WTC11 (cell line): Measurements from ENCODE around the gene SNX24. TPM values are rescaled to one million over a fixed set of nuclear protein-coding genes. Genes with fewer than 3 reads are reported as not detected.

Experiments
- ATAC-seq: fragments of 200-7000 bp; cut with Tn5 transposase; 2 replicates; pipeline ENCODE4 v1.10.0; 2021; ENCODE audit warnings: mild to moderate bottlenecking, moderate library complexity
- CTCF ChIA-PET: fragments of 300-600 bp; sonication (Branson Sonifier 250); formaldehyde crosslinking; loops from one replicate; lab custom pipeline; 2021; ENCODE audit warnings: antibody characterized with exemption; lab: Charles Lee
- POLR2A ChIA-PET: fragments of 350-600 bp; sonication (Branson Sonifier 250); formaldehyde crosslinking; loops from one replicate; lab custom pipeline; 2021; ENCODE audit warnings: antibody characterized with exemption; lab: Charles Lee
- DNase-seq: peaks from one replicate; pipeline ENCODE4 v3.0.0; 2021; ENCODE audit warnings: low spot score
- H3K27ac Mint-ChIP-seq: 2 replicates; pipeline ENCODE4 v1.8.0; 2021; ENCODE audit warnings: mixed read lengths
- H3K27me3 Mint-ChIP-seq: 2 replicates; pipeline ENCODE4 v1.8.0; 2021; ENCODE audit warnings: low read depth, mild to moderate bottlenecking, moderate library complexity, mixed read lengths
- H3K36me3 Mint-ChIP-seq: 2 replicates; pipeline ENCODE4 v1.8.0; 2021; ENCODE audit warnings: mixed read lengths
- H3K4me1 Mint-ChIP-seq: 2 replicates; pipeline ENCODE4 v1.8.0; 2022; ENCODE audit warnings: mixed read lengths
- H3K4me3 Mint-ChIP-seq: 2 replicates; pipeline ENCODE4 v1.8.0; 2021; ENCODE audit warnings: mild to moderate bottlenecking, moderate library complexity, mixed read lengths
- H3K9me3 Mint-ChIP-seq: 2 replicates; pipeline ENCODE4 v1.8.0; 2021; ENCODE audit warnings: mixed read lengths
- ELF4 ChIP-seq: sonication (generic); formaldehyde crosslinking; IDR thresholded peaks from 2 replicates; pipeline ENCODE4 v1.8.1; 2022; ENCODE audit warnings: low read depth, mild to moderate bottlenecking, moderate library complexity, missing genetic modification reagents
- ESRRA ChIP-seq: sonication (generic); formaldehyde crosslinking; IDR thresholded peaks from 2 replicates; pipeline ENCODE4 v1.8.1; 2022; ENCODE audit warnings: mild to moderate bottlenecking, missing genetic modification reagents, borderline replicate concordance
- GTF2I ChIP-seq: fragments of 250-450 bp; sonication (Bioruptor Pico); conservative IDR thresholded peaks from 2 replicates; pipeline ENCODE4 v1.4.0; 2021; ENCODE audit warnings: mild to moderate bottlenecking
- JUN ChIP-seq: sonication (generic); formaldehyde crosslinking; IDR thresholded peaks from 2 replicates; pipeline ENCODE4 v1.8.0; 2023; ENCODE audit warnings: mild to moderate bottlenecking, missing genetic modification reagents
- NR1H2 ChIP-seq: sonication (generic); formaldehyde crosslinking; IDR thresholded peaks from 2 replicates; pipeline ENCODE4 v1.9.0; 2021; ENCODE audit warnings: mild to moderate bottlenecking, moderate library complexity, missing genetic modification reagents
- NR3C1 ChIP-seq: sonication (generic); formaldehyde crosslinking; conservative IDR thresholded peaks from 2 replicates; pipeline ENCODE4 v1.8.1; 2023; ENCODE audit warnings: low read depth, mild to moderate bottlenecking, missing genetic modification reagents
- SP1 ChIP-seq: sonication (generic); formaldehyde crosslinking; conservative IDR thresholded peaks from 2 replicates; pipeline ENCODE4 v1.8.1; 2022; ENCODE audit warnings: missing genetic modification reagents
- TEAD1 ChIP-seq: sonication (generic); formaldehyde crosslinking; IDR thresholded peaks from 2 replicates; pipeline ENCODE4 v1.8.0; 2022; ENCODE audit warnings: mild to moderate bottlenecking, missing genetic modification reagents
- TP53 ChIP-seq: sonication (generic); formaldehyde crosslinking; IDR thresholded peaks from 2 replicates; pipeline ENCODE4 v1.8.1; 2023; ENCODE audit warnings: mild to moderate bottlenecking, missing genetic modification reagents
- ZBTB21 ChIP-seq: sonication (generic); formaldehyde crosslinking; IDR thresholded peaks from 2 replicates; pipeline ENCODE4 v1.8.1; 2023; ENCODE audit warnings: mild to moderate bottlenecking, missing genetic modification reagents, borderline replicate concordance
- ZNF121 ChIP-seq: sonication (generic); formaldehyde crosslinking; IDR thresholded peaks from 2 replicates; pipeline ENCODE4 v1.8.0; 2023; ENCODE audit warnings: missing genetic modification reagents
- ZNF317 ChIP-seq: sonication (generic); formaldehyde crosslinking; IDR thresholded peaks from 2 replicates; pipeline ENCODE4 v1.8.1; 2023; ENCODE audit warnings: low read depth, mild to moderate bottlenecking, moderate library complexity, missing genetic modification reagents, borderline replicate concordance
- ZNF396 ChIP-seq: fragments of 250-450 bp; sonication (Bioruptor Pico); IDR thresholded peaks from 2 replicates; pipeline ENCODE4 v1.8.0; 2021; ENCODE audit warnings: mild to moderate bottlenecking, moderate library complexity, borderline replicate concordance
- ZNF416 ChIP-seq: fragments of 250-450 bp; sonication (Bioruptor Pico); IDR thresholded peaks from 2 replicates; pipeline ENCODE4 v1.9.0; 2021; ENCODE audit warnings: mild to moderate bottlenecking, inconsistent platforms
- total RNA-seq: library from RNA; stranded (reverse); gene quantifications from 3 replicates; pipeline ENCODE4 v1.2.3, GENCODE V29; 2021
- TF ChIP-seq, protein P1 (sequence below): sonication (generic); formaldehyde crosslinking; IDR thresholded peaks from 2 replicates; pipeline ENCODE4 v1.8.1; 2023; ENCODE audit warnings: mild to moderate bottlenecking, missing genetic modification reagents
- TF ChIP-seq, protein P2 (sequence below): sonication (generic); formaldehyde crosslinking; IDR thresholded peaks from 2 replicates; pipeline ENCODE4 v1.8.1; 2023; ENCODE audit warnings: mild to moderate bottlenecking, moderate library complexity, missing genetic modification reagents
- TF ChIP-seq, protein P3 (sequence below): sonication (generic); formaldehyde crosslinking; IDR thresholded peaks from 2 replicates; pipeline ENCODE4 v1.8.0; 2023; ENCODE audit warnings: missing genetic modification reagents, mild to moderate bottlenecking, borderline replicate concordance
- TF ChIP-seq, protein P4 (sequence below): fragments of 250-450 bp; sonication (Bioruptor Pico); IDR thresholded peaks from 2 replicates; pipeline ENCODE4 v1.8.0; 2021; ENCODE audit warnings: mild to moderate bottlenecking
- TF ChIP-seq, protein P5 (sequence below): sonication (generic); formaldehyde crosslinking; IDR thresholded peaks from 2 replicates; pipeline ENCODE4 v1.8.0; 2022; ENCODE audit warnings: mild to moderate bottlenecking, missing genetic modification reagents
- TF ChIP-seq, protein P6 (sequence below): sonication (generic); formaldehyde crosslinking; IDR thresholded peaks from 2 replicates; pipeline ENCODE4 v1.8.0; 2023; ENCODE audit warnings: missing genetic modification reagents
- TF ChIP-seq, protein P7 (sequence below): sonication (generic); formaldehyde crosslinking; IDR thresholded peaks from 2 replicates; pipeline ENCODE4 v1.8.1; 2022; ENCODE audit warnings: missing genetic modification reagents, borderline replicate concordance
- TF ChIP-seq, protein P8 (sequence below): sonication (generic); formaldehyde crosslinking; IDR thresholded peaks from 2 replicates; pipeline ENCODE4 v1.8.0; 2022; ENCODE audit warnings: mild to moderate bottlenecking, missing genetic modification reagents

Gene SNX24
- total RNA-seq, 1 experiment from 2014 or later: 15.5 TPM

DNA sequence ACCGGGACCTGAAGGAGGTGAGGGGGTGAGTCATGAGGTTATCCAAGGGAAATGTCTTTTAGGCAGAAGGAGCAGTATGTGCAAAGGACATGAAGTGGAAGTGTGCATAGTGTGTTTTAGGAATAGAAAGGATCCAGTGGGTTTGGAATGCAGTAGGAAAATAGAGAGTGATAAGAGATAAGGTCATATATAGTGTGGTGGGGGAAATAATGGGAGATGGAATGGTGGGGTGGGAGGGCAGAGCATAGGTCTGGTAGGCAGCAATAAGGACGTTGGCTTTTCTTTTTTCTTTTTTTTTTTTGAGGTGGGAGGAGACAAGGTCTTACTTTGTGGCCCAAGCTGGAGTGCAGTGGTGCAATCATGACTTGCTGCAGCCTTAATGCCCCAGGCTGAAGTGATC, 17.8 kb downstream of the SNX24 start:
- no peaks in the 10 kb centered on the region for H3K9me3 Mint-ChIP-seq
- POLR2A ChIA-PET: interaction anchor here (0.7 kb wide), 1 partner anchor 252 kb away, joined by 3 read pairs; no protein-coding TSS in a partner anchor
- no peak overlapping the region for H3K27ac Mint-ChIP-seq
- H3K27me3 Mint-ChIP-seq: no peaks in the 10 kb centered on the region
- no peak overlapping the region for H3K4me3 Mint-ChIP-seq
- H3K4me1 Mint-ChIP-seq: peaks cover 30% of the 10 kb centered on the region
- H3K36me3 Mint-ChIP-seq: no peaks in the 10 kb centered on the region
- TF ChIP-seq, protein P1, sequence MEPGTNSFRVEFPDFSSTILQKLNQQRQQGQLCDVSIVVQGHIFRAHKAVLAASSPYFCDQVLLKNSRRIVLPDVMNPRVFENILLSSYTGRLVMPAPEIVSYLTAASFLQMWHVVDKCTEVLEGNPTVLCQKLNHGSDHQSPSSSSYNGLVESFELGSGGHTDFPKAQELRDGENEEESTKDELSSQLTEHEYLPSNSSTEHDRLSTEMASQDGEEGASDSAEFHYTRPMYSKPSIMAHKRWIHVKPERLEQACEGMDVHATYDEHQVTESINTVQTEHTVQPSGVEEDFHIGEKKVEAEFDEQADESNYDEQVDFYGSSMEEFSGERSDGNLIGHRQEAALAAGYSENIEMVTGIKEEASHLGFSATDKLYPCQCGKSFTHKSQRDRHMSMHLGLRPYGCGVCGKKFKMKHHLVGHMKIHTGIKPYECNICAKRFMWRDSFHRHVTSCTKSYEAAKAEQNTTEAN (CRISPR knock-in tag): no peak
- TF ChIP-seq, protein P2, sequence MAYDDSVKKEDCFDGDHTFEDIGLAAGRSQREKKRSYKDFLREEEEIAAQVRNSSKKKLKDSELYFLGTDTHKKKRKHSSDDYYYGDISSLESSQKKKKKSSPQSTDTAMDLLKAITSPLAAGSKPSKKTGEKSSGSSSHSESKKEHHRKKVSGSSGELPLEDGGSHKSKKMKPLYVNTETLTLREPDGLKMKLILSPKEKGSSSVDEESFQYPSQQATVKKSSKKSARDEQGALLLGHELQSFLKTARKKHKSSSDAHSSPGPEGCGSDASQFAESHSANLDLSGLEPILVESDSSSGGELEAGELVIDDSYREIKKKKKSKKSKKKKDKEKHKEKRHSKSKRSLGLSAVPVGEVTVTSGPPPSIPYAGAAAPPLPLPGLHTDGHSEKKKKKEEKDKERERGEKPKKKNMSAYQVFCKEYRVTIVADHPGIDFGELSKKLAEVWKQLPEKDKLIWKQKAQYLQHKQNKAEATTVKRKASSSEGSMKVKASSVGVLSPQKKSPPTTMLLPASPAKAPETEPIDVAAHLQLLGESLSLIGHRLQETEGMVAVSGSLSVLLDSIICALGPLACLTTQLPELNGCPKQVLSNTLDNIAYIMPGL (CRISPR knock-in tag): no peak
- no peak for TF ChIP-seq GTF2I
- no peak for TF ChIP-seq SP1 (CRISPR knock-in tag)
- TF ChIP-seq, protein P3, sequence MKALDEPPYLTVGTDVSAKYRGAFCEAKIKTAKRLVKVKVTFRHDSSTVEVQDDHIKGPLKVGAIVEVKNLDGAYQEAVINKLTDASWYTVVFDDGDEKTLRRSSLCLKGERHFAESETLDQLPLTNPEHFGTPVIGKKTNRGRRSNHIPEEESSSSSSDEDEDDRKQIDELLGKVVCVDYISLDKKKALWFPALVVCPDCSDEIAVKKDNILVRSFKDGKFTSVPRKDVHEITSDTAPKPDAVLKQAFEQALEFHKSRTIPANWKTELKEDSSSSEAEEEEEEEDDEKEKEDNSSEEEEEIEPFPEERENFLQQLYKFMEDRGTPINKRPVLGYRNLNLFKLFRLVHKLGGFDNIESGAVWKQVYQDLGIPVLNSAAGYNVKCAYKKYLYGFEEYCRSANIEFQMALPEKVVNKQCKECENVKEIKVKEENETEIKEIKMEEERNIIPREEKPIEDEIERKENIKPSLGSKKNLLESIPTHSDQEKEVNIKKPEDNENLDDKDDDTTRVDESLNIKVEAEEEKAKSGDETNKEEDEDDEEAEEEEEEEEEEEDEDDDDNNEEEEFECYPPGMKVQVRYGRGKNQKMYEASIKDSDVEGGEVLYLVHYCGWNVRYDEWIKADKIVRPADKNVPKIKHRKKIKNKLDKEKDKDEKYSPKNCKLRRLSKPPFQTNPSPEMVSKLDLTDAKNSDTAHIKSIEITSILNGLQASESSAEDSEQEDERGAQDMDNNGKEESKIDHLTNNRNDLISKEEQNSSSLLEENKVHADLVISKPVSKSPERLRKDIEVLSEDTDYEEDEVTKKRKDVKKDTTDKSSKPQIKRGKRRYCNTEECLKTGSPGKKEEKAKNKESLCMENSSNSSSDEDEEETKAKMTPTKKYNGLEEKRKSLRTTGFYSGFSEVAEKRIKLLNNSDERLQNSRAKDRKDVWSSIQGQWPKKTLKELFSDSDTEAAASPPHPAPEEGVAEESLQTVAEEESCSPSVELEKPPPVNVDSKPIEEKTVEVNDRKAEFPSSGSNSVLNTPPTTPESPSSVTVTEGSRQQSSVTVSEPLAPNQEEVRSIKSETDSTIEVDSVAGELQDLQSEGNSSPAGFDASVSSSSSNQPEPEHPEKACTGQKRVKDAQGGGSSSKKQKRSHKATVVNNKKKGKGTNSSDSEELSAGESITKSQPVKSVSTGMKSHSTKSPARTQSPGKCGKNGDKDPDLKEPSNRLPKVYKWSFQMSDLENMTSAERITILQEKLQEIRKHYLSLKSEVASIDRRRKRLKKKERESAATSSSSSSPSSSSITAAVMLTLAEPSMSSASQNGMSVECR (CRISPR knock-in tag): no peak
- no peak for TF ChIP-seq NR1H2 (CRISPR knock-in tag)
- TF ChIP-seq, protein P4, sequence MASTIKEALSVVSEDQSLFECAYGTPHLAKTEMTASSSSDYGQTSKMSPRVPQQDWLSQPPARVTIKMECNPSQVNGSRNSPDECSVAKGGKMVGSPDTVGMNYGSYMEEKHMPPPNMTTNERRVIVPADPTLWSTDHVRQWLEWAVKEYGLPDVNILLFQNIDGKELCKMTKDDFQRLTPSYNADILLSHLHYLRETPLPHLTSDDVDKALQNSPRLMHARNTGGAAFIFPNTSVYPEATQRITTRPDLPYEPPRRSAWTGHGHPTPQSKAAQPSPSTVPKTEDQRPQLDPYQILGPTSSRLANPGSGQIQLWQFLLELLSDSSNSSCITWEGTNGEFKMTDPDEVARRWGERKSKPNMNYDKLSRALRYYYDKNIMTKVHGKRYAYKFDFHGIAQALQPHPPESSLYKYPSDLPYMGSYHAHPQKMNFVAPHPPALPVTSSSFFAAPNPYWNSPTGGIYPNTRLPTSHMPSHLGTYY (CRISPR knock-in tag): no peak
- no peak for TF ChIP-seq ZNF396 (CRISPR knock-in tag)
- TF ChIP-seq, protein P5, sequence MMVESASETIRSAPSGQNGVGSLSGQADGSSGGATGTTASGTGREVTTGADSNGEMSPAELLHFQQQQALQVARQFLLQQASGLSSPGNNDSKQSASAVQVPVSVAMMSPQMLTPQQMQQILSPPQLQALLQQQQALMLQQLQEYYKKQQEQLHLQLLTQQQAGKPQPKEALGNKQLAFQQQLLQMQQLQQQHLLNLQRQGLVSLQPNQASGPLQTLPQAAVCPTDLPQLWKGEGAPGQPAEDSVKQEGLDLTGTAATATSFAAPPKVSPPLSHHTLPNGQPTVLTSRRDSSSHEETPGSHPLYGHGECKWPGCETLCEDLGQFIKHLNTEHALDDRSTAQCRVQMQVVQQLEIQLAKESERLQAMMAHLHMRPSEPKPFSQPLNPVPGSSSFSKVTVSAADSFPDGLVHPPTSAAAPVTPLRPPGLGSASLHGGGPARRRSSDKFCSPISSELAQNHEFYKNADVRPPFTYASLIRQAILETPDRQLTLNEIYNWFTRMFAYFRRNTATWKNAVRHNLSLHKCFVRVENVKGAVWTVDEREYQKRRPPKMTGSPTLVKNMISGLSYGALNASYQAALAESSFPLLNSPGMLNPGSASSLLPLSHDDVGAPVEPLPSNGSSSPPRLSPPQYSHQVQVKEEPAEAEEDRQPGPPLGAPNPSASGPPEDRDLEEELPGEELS (CRISPR knock-in tag): no peak
- DNase-seq (no peak), ATAC-seq (no peak)
- CTCF ChIA-PET: no interaction called here

DNA sequence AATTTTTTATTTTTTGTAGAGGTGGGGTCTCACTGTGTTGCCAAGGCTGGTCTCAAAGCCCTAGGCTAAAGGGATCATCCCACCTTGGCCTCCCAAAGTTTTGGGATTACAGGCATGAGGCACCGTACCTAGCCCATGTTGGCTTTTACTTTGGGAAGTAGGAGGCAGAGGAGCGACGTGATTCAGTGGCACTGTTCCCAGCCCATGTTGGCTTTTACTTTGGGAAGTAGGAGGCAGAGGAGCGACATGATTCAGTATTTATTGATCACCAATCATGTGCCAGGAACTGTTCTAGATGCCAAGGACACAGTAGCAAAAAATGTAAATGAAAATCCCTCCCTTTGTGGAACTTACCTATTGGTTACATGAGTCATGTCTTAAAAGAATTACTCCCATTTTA, 18.3 kb downstream of the SNX24 start:
- CTCF ChIA-PET: no interaction called here
- Mint-ChIP-seq H3K36me3 (no peaks in the 10 kb centered on the region), H3K4me3 (no peak overlapping the region), H3K4me1 (peaks cover 30% of the 10 kb centered on the region), H3K27me3 (no peaks in the 10 kb centered on the region), H3K27ac (no peak overlapping the region), H3K9me3 (no peaks in the 10 kb centered on the region)
- DNase-seq: no peak
- POLR2A ChIA-PET: interaction anchor here (0.7 kb wide), 1 partner anchor 253 kb away, joined by 3 read pairs; no protein-coding TSS in a partner anchor
- ATAC-seq: no peak
- TF ChIP-seq ELF4 (CRISPR knock-in tag) (no peak), JUN (CRISPR knock-in tag) (no peak), NR1H2 (CRISPR knock-in tag) (no peak), TP53 (CRISPR knock-in tag) (no peak), ZBTB21 (no peak), ZNF416 (CRISPR knock-in tag) (no peak), ZNF317 (CRISPR knock-in tag) (no peak), ZNF121 (no peak), NR3C1 (CRISPR knock-in tag) (no peak), TEAD1 (CRISPR knock-in tag) (no peak), ESRRA (CRISPR knock-in tag) (no peak)
- TF ChIP-seq, protein P6, sequence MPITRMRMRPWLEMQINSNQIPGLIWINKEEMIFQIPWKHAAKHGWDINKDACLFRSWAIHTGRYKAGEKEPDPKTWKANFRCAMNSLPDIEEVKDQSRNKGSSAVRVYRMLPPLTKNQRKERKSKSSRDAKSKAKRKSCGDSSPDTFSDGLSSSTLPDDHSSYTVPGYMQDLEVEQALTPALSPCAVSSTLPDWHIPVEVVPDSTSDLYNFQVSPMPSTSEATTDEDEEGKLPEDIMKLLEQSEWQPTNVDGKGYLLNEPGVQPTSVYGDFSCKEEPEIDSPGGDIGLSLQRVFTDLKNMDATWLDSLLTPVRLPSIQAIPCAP: no peak
- TF ChIP-seq, protein P7, sequence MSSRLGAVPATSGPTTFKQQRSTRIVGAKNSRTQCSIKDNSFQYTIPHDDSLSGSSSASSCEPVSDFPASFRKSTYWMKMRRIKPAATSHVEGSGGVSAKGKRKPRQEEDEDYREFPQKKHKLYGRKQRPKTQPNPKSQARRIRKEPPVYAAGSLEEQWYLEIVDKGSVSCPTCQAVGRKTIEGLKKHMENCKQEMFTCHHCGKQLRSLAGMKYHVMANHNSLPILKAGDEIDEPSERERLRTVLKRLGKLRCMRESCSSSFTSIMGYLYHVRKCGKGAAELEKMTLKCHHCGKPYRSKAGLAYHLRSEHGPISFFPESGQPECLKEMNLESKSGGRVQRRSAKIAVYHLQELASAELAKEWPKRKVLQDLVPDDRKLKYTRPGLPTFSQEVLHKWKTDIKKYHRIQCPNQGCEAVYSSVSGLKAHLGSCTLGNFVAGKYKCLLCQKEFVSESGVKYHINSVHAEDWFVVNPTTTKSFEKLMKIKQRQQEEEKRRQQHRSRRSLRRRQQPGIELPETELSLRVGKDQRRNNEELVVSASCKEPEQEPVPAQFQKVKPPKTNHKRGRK (CRISPR knock-in tag): no peak
- TF ChIP-seq, protein P8, sequence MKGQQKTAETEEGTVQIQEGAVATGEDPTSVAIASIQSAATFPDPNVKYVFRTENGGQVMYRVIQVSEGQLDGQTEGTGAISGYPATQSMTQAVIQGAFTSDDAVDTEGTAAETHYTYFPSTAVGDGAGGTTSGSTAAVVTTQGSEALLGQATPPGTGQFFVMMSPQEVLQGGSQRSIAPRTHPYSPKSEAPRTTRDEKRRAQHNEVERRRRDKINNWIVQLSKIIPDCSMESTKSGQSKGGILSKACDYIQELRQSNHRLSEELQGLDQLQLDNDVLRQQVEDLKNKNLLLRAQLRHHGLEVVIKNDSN: no peak
